ENCODE results near the gene OCEL1.

DNA sequence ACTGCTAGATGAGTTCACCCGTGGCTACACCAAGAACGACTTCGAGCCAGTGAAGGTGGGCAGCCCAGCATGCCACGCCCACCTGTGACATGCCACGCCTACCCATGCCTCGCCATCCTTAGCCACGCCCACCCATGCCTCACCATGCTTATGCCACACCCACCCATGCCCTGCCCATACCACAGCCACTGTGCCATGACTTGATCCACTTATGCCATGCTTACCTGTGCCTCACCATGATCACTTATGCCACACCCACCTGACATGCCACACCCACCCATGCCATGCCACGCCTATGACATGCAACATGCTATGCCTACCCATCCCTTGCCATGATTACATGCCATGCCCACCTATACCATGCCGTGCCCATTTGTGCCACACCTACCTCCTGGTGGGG, 23.8 kb upstream of the OCEL1 start:
- TF ChIP-seq, protein P1, sequence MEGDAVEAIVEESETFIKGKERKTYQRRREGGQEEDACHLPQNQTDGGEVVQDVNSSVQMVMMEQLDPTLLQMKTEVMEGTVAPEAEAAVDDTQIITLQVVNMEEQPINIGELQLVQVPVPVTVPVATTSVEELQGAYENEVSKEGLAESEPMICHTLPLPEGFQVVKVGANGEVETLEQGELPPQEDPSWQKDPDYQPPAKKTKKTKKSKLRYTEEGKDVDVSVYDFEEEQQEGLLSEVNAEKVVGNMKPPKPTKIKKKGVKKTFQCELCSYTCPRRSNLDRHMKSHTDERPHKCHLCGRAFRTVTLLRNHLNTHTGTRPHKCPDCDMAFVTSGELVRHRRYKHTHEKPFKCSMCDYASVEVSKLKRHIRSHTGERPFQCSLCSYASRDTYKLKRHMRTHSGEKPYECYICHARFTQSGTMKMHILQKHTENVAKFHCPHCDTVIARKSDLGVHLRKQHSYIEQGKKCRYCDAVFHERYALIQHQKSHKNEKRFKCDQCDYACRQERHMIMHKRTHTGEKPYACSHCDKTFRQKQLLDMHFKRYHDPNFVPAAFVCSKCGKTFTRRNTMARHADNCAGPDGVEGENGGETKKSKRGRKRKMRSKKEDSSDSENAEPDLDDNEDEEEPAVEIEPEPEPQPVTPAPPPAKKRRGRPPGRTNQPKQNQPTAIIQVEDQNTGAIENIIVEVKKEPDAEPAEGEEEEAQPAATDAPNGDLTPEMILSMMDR (IDR thresholded peaks at IDR 0.05; ENCODE audit: low read length) = no peak
- TF ChIP-seq EZH2 (IDR thresholded peaks at IDR 0.05; ENCODE audit: borderline replicate concordance, low read length) = no peak

Data from OCI-LY1 (cell line).